Skeletal muscle cell (primary cell): Measurements from ENCODE around the gene ADGRL2.
A peak's percentile ranks its signal among the peaks of the same experiment; 100 is the strongest.

Experiments used
- DNase-seq: peaks from one replicate; pipeline ENCODE4 v3.0.0-alpha.2; 2010; ENCODE audit warnings: low read depth
- H3K4me3 ChIP-seq: 2 replicates; pipeline ENCODE4 v1.5.1; 2011; ENCODE audit warnings: low read depth, mild to moderate bottlenecking, control low read depth, low read length, moderate library complexity

Gene ADGRL2

DNA sequence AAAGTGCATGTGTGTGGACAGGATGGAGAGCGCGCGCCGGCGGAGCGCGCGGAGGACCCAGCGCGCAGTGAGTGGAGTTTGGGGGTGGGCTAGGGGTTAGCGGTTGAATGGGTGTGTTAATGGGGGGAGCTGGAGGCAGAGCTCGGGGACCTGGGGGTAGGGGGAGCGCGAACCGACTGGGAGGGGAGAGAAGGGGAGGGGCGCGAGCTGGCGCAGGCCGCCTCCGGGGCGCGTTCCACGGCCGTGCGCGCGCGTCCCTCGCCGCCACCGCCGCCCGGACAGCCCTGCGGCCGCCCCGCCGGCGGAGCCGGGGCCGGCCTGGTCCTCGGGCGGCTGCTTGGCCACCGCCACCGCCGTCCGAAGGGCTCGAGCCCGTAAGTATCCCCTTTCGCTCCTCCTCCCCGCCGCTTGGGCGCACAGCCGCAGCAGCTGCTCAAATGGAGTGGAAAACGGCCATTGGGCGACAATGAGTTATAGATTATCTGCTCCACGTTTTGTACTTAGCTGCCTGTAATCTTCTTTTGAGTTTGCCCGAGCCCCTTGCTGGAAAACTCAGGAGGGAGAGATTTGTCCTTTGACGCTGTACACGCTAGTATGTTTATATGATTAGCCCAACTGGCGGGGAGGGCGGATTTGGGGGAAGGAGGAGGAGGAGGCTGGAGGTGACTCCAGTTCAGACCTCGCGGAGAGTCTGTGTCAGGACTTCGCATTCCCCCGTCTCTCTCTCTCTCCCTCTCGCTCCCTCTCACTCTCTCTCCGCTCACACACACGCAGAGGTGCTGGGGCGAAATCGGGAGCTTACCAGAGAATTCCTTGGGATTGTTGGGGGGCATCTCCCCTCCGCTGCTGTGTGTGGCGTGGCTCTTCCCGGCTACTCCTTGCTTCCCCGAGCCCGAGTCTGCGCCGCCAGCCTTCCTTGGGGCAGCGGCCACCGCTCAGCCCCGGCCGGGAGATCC, at the start of gene ADGRL2:
TSS of gene ADGRL2 (plus strand) at position 240 of the 956 bp plus-strand sequence. CDS start 36,051 bp downstream, outside the sequence.
- H3K4me3 ChIP-seq: peak within 1 kb of the TSS; percentile 92
- peak; percentile 86 for DNase-seq

DNA sequence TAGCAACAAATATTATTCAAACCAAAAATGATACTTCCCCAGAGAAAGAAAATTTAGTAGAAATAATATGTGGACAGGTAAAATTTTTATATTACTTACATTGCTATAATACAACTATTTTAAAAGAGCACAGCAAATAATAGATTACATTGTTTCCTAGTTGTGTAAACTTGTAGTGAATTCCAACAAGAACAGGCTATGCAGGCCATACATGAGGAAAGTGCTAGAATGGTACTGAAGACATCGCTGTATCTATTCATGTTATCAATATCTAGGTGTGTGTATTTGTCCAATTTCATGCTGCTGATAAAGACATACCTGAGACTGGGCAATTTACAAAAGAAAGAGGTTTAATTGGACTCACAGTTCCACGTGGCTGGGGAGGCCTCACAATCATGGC, 47.9 kb upstream of the ADGRL2 start:
- DNase-seq: no peak
- no peak overlapping the region for H3K4me3 ChIP-seq

DNA sequence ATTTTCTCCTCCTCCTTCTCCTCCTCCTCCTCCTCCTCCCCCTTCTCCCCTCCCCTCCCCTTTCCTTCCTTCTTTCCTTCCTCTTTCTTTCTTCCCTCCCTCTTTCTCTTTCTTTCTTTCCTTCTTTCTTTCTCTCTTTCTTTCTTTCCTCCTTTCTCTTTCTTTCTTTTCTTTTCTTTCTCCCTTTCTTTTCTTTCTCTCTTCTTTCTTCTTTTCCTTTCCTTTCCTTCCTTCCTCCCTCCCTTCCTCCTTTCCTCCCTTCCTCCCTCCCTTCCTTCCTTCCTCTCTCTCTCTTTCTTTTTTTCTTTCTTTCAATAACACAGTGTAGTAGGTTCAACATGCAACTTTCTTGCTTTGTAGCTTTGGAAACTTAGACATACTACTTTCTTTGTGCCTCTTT, 46.3 kb upstream of the ADGRL2 start:
- no peak overlapping the region for H3K4me3 ChIP-seq
- no peak for DNase-seq

- DNase-seq: peak; percentile 8
- no peak overlapping the region for H3K4me3 ChIP-seq
Measured at GRCh38 chr1:81756872-81757271, 43.9 kb upstream of the ADGRL2 start.

GRCh38 chr1:81757398-81758020, 43.2 kb upstream of the ADGRL2 start:
- no peak for DNase-seq
- H3K4me3 ChIP-seq: no peak overlapping the region

- DNase-seq: no peak
- H3K4me3 ChIP-seq: no peak overlapping the region
Measured at GRCh38 chr1:81758181-81758580, 42.6 kb upstream of the ADGRL2 start.

- no peak for DNase-seq
- H3K4me3 ChIP-seq: no peak overlapping the region
Measured at GRCh38 chr1:81760477-81761097, 40.1 kb upstream of the ADGRL2 start.

- no peak overlapping the region for H3K4me3 ChIP-seq
- DNase-seq: no peak
Measured at GRCh38 chr1:81775510-81775909, 25.2 kb upstream of the ADGRL2 start.

DNA sequence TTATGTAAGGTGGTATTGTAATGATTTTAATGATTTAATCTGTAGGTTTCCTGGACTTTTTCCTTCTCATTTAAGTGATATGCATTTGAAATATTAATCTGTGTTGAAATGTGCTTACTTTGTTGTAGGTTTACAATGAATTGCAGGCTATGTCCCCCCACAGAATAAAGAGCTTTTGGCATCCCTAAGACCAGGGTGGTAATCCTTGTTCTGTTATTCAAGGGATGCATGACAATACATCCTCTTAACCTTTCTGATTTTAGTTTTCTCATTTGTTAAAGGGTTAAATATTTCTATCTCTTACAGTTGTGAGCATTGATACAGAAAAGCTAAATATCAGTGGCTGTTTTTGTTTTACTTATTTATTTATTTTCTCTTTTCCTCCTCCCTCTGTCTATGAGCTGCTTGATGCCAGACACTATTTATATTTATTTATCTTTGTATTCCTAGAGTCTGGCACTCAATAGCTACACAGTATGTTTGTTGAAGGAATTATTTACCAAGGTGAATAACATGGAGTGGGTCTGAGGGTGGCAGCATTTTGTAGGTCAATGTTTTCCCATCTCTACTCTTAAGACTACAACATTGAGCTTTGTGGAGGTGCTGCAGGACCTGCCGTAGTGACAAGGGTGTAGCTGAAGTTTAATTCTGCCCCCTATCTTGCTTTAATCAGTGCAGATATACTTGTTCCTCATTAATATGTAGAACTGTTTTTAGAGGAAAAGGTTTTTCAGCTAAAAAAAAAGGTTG, 19.9 kb upstream of the ADGRL2 start:
- no peak for DNase-seq

GRCh38 chr1:81781749-81782148, 19.0 kb upstream of the ADGRL2 start:
- no peak for DNase-seq
- H3K4me3 ChIP-seq: no peak overlapping the region

More for the DNA sequence above, 19.9 kb upstream of the ADGRL2 start:
- no peak overlapping the region for H3K4me3 ChIP-seq

- DNase-seq: no peak
- H3K4me3 ChIP-seq: no peak overlapping the region
Measured at GRCh38 chr1:81792184-81792583, 8.6 kb upstream of the ADGRL2 start.

- H3K4me3 ChIP-seq: no peak overlapping the region
- DNase-seq: no peak
Measured at GRCh38 chr1:81797701-81798100, 3.0 kb upstream of the ADGRL2 start.

GRCh38 chr1:81799939-81800694, 617 bp upstream of the ADGRL2 start:
- DNase-seq: peak; percentile 49
- H3K4me3 ChIP-seq: peak overlapping the region; percentile 92

GRCh38 chr1:81801651-81802456, 1.1 kb downstream of the ADGRL2 start:
- peak overlapping the region; percentile 92 for H3K4me3 ChIP-seq
- DNase-seq: no peak

DNA sequence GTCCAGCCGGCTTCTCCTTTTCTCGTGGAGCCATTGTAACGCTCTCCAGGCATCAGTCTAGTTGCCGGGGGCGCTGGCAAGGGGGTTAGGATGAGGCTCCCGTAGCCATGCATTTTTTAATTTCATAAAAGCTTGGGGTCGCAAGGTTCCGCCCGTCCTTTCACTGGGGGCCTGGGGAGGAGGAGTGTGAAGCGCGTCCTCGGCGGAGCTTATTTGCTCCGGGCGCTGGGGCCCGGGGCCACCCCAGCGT, 1.6 kb downstream of the ADGRL2 start:
- no peak for DNase-seq
- peak overlapping the region; percentile 92 for H3K4me3 ChIP-seq

DNA sequence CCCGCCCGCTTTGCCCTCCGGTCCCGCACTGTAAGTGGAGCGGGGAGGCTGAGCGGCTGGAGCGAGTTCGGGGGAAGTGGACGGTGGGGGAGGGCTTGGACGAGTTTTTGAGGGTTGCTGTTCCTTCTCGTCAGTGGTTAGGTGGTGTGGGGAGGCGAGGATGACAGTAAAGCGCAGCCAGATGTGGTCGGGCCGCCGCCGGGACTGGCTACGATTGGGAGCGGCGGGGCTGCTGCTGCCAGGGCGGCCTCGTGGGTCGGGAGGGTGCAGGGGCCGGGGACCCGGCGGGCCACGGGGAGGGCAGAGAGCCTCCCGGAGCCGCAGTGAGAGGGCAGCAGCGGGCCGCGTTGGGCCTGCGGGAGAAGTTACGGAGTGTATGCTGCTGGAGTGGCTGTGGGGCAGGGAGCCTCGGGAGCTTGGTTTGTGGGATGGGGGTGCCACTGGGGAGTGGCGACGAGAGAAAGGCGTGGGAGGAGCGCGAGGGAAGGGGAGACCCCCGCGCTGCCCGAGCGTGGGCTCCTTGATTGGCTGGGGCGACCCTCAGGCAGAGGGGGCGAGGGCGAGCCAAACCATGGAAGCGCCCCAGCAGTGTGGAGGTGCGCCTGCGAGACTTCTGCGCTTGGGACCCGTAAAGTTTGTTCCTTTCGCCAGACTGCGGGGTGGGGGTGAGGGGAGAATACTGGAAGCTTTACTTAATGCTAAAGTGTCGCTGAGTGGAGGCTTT, 2.1 kb downstream of the ADGRL2 start:
- H3K4me3 ChIP-seq: peak overlapping the region; percentile 92
- no peak for DNase-seq

DNA sequence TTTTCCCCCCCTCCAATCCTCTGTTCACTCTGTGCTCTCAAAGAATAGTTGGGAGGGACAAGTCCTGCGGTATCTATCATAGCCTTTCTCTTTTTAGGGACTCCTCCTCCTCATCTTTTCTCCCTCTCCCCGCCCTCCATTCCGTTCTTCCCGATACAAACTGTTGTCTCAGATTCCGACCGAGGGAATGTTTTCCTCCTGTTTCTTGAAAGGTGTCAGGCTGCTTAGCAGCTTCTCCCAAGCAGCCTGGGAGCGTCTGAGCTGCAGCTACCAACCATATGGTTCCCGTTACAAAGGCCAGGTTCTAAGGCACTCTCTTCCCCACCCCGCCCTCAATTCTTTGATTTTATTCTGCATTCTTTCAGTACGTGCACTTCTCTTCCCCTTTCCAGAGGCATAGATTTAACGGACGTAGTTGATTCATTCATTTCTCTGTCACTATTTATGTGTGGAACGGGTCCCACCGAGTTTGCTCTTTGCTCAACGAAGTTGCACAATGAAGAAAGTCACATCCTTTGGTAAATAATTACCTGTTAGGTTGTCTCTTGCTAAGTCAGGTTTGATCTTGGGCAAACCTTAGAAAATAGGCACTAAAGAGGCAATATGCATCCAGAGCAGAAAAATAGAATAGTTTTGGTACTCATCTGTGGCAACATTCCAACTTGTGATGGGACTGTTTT, 2.8 kb downstream of the ADGRL2 start:
- DNase-seq: no peak

More for the DNA sequence above, 2.8 kb downstream of the ADGRL2 start:
- H3K4me3 ChIP-seq: peak overlapping the region; percentile 92
